Measurements from ENCODE around the gene RAD23B. TPM values are rescaled to one million over a fixed set of nuclear protein-coding genes. Genes with fewer than 3 reads are reported as not detected.

RAD23B gene
- total and polyA plus RNA-seq, 4 experiments from 2014 or later = 8.1 to 54.2 (median 30.8) TPM

DNA sequence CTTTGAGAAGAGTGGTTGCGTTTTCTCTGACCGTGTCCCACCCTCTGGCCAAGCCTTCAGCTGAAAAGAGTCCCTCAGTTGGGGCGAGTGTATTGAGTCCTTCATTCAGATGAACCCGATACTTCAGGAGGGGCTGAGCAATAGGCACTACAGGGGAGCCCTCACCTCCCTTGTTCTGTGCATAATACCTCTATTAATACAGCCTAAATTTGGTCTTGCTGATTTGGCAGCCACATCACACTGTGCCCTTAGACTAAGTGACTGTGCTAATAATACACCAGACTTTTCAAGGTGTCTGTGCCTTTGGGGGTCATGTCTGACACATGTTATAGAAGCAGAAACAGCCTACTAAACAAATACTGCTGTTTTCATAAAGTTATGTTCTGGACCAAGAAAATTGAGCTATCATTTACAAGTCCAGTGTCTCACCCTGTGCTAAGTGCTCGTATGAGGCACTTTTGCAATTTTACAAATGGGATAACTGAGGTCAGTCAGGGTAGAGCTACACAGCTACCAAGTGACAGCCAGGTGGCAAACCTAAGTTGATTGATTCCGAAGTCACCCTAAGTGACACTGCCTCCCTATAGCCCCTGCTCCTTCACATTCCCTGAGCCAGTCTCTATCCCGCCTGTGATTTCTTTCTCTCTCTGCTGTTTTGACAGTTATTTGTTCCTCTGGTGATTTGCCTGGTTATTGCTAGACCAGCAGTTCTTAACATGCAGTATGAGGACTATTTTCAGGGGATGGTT is 56.0 kb downstream of the RAD23B start:
- peaks cover 6 to 9% (median 7%) of the 10 kb centered on the region in 4 donors for H3K4me1 Mint-ChIP-seq
- H3K27ac ChIP-seq (ENCODE audit: low read depth, low read length) = no peak overlapping the region
- ChIA-PET POLR2A (ENCODE audit: partially characterized antibody) (no interaction called here), CTCF (ENCODE audit: partially characterized antibody) (interaction anchor here (0.7 to 9.3 kb wide), 6 partner anchors 10 to 341 kb away, joined by 3 to 210 read pairs (median 8); no protein-coding TSS in a partner anchor)
- peaks cover 5% of the 10 kb centered on the region for H3K4me1 ChIP-seq (ENCODE audit: insufficient read depth, low read length)
- DNase-seq = no peak
- no peak overlapping the region for H3K4me3 ChIP-seq (ENCODE audit: low read length in 2 of 2)
- peaks cover 3% of the 10 kb centered on the region for H3K36me3 ChIP-seq (ENCODE audit: insufficient read depth, low read length)
- peak overlapping the region in 3 of 7 donors; percentile 7 to 48 (median 41) for H3K27ac Mint-ChIP-seq
- H3K4me3 Mint-ChIP-seq = no peak overlapping the region
- H3K9me3 Mint-ChIP-seq = peaks cover 0 to 2% (median 0%) of the 10 kb centered on the region in 8 donors
- H3K36me3 Mint-ChIP-seq = peaks cover 7 to 12% of the 10 kb centered on the region in 2 donors
- H3K27me3 ChIP-seq (ENCODE audit: insufficient read depth, low read length) = no peaks in the 10 kb centered on the region
- H3K27me3 Mint-ChIP-seq = no peaks in the 10 kb centered on the region
- intact Hi-C loops (cut with micrococcal nuclease) = no loop called here
- no peaks in the 10 kb centered on the region for H3K9me3 ChIP-seq (ENCODE audit: control insufficient read depth in 1 of 2, low read length in 2 of 2)

DNA sequence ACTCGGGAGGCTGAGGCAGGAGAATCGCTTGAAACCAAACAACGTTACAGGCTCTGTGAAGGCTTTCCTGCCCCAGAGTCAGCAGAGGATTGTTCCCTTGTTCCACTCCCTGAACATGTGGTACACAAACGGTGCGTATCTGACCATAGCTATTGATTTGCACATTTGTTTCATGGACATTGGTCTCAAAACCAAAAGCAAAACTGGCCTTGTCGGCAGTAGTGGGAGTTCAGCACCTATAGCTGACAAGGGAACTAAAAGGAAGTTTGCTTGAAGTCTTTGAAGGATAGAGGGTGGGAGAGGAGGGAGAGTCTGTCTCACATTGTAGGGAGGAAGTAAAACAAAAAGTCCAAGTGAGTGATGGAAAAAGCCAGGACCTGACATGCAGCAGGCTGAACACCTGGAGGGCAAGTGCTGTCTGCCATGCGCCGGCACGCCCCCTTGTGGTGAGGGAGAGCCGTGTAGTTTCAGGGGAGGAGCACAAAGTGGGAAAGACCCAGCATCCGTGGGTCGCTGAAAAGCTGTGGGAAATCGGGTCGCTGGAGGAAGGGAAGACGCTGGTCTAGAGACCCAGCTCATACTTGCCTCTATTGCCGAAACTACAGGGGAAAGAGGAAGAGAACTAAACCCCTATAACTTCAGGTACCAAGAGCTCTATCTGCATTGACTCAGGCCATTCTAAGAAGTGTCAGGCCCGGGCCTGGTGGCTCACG is 58.0 kb downstream of the RAD23B start:
- ChIA-PET CTCF (ENCODE audit: partially characterized antibody) (interaction anchor here (0.6 to 9.3 kb wide), 55 partner anchors 8 to 1613 kb away, joined by 3 to 210 read pairs (median 5); partner anchors contain the start of gene RAD23B), POLR2A (ENCODE audit: partially characterized antibody) (no interaction called here)
- H3K9me3 ChIP-seq (ENCODE audit: control insufficient read depth in 1 of 2, low read length in 2 of 2) = no peaks in the 10 kb centered on the region
- Mint-ChIP-seq H3K9me3 (peaks cover 0 to 2% (median 0%) of the 10 kb centered on the region in 8 donors), H3K27ac (peak overlapping the region in 4 of 7 donors; percentile 30 to 89 (median 50)), H3K36me3 (peaks cover 0 to 2% of the 10 kb centered on the region in 2 donors), H3K4me1 (peaks cover 7 to 17% (median 14%) of the 10 kb centered on the region in 4 donors), H3K27me3 (no peaks in the 10 kb centered on the region), H3K4me3 (peak overlapping the region in 2 of 8 donors; percentile 4 to 17)
- H3K27ac ChIP-seq (ENCODE audit: low read depth, low read length) = no peak overlapping the region
- no peak overlapping the region for H3K4me3 ChIP-seq (ENCODE audit: low read length in 2 of 2)
- peaks cover 10% of the 10 kb centered on the region for H3K4me1 ChIP-seq (ENCODE audit: insufficient read depth, low read length)
- intact Hi-C loops (cut with micrococcal nuclease) = loop anchor here (1.0 to 5.0 kb wide), 3 partner anchors 57 to 184 kb away; no protein-coding TSS in a partner anchor
- no peaks in the 10 kb centered on the region for H3K36me3 ChIP-seq (ENCODE audit: insufficient read depth, low read length)
- no peaks in the 10 kb centered on the region for H3K27me3 ChIP-seq (ENCODE audit: insufficient read depth, low read length)
- DNase-seq = peak; percentile 71 to 75 (median 73)

DNA sequence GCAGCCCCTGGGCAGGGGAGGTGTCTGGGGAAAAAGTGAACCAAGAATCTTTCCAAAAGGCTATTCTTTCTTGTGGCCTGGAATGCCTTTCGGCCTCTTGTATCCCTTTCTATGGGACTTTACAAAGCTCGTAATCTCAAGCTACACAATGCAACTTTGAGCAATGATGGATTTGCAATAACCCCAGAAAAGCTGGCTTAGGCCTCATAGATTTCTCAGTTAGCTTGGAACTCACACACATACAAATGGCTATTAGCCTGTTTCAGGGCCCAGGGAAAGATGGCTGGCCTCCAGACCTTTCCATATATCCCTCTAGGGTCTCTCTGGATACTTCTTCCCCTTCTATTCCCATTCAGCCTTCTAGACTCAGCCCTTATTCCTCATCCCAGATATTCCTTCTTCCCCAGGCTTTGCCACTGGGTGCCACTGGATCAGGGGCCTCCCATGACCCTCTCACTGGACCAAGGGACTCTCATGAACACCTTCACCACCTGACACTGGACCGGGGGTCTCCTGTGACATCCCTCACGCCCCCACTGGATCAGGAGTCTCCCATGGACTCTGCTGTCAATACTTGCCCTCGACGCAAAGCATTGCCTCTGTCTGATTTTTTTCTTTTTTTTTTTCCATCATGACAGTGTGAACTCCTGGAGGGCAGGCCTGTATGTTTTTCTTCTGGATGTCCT is 59.5 kb downstream of the RAD23B start:
- intact Hi-C loops (cut with micrococcal nuclease) = loop anchor here (5.0 kb wide), 1 partner anchor 185 kb away; no protein-coding TSS in a partner anchor
- ChIA-PET POLR2A (ENCODE audit: partially characterized antibody) (no interaction called here), CTCF (ENCODE audit: partially characterized antibody) (interaction anchor here (0.9 to 9.3 kb wide), 14 partner anchors 10 to 1611 kb away, joined by 3 to 210 read pairs (median 10); partner anchors contain the start of gene RAD23B)
- peaks cover 6 to 17% (median 14%) of the 10 kb centered on the region in 4 donors for H3K4me1 Mint-ChIP-seq
- peaks cover 0 to 2% (median 0%) of the 10 kb centered on the region in 8 donors for H3K9me3 Mint-ChIP-seq
- no peaks in the 10 kb centered on the region for H3K9me3 ChIP-seq (ENCODE audit: control insufficient read depth in 1 of 2, low read length in 2 of 2)
- H3K27me3 Mint-ChIP-seq = no peaks in the 10 kb centered on the region
- H3K27ac Mint-ChIP-seq = peak overlapping the region in 1 of 7 donors; percentile 35
- H3K27ac ChIP-seq (ENCODE audit: low read depth, low read length) = no peak overlapping the region
- H3K4me1 ChIP-seq (ENCODE audit: insufficient read depth, low read length) = peaks cover 10% of the 10 kb centered on the region
- no peak overlapping the region for H3K4me3 Mint-ChIP-seq
- no peak for DNase-seq
- H3K27me3 ChIP-seq (ENCODE audit: insufficient read depth, low read length) = no peaks in the 10 kb centered on the region
- H3K36me3 ChIP-seq (ENCODE audit: insufficient read depth, low read length) = no peaks in the 10 kb centered on the region
- peaks cover 0 to 2% of the 10 kb centered on the region in 2 donors for H3K36me3 Mint-ChIP-seq
- H3K4me3 ChIP-seq (ENCODE audit: low read length in 2 of 2) = no peak overlapping the region

DNA sequence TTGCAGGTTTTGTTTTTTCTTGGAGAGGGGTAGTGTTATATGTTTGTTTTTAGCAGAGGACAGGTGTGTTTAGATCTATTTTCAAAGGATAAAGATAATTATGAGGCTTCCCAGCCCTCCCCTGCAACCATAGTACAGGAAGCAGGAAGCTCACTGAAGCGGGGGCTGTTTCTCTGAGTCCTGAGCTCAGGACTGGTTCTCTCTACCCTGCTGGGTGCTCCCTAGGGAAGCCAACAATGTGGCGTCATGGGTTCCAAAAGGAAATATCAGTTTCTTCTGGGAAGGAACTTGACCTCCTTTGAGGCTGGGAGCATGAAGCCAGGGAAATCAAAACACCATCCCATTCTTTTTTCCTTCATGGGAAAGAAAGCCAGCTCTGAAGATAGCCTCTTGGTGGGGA is 62.2 kb downstream of the RAD23B start:
- peaks cover 6 to 17% (median 13%) of the 10 kb centered on the region in 4 donors for H3K4me1 Mint-ChIP-seq
- no peaks in the 10 kb centered on the region for H3K36me3 ChIP-seq (ENCODE audit: insufficient read depth, low read length)
- ChIA-PET CTCF (ENCODE audit: partially characterized antibody) (interaction anchor here (1.0 to 2.1 kb wide), 5 partner anchors 8 to 207 kb away, joined by 3 to 17 read pairs (median 5); no protein-coding TSS in a partner anchor), POLR2A (ENCODE audit: partially characterized antibody) (interaction anchor here (1.1 kb wide), 1 partner anchor 104 kb away, joined by 3 read pairs; no protein-coding TSS in a partner anchor)
- no peaks in the 10 kb centered on the region for H3K36me3 Mint-ChIP-seq
- H3K4me3 ChIP-seq (ENCODE audit: low read length in 2 of 2) = no peak overlapping the region
- DNase-seq = no peak
- no peaks in the 10 kb centered on the region for H3K9me3 ChIP-seq (ENCODE audit: control insufficient read depth in 1 of 2, low read length in 2 of 2)
- no peaks in the 10 kb centered on the region for H3K27me3 Mint-ChIP-seq
- H3K9me3 Mint-ChIP-seq = no peaks in the 10 kb centered on the region
- H3K27me3 ChIP-seq (ENCODE audit: insufficient read depth, low read length) = no peaks in the 10 kb centered on the region
- intact Hi-C loops (cut with micrococcal nuclease) = no loop called here
- H3K4me1 ChIP-seq (ENCODE audit: insufficient read depth, low read length) = peaks cover 10% of the 10 kb centered on the region
- no peak overlapping the region for H3K27ac ChIP-seq (ENCODE audit: low read depth, low read length)
- H3K4me3 Mint-ChIP-seq = no peak overlapping the region
- H3K27ac Mint-ChIP-seq = peak overlapping the region in 1 of 7 donors; percentile 57

DNA sequence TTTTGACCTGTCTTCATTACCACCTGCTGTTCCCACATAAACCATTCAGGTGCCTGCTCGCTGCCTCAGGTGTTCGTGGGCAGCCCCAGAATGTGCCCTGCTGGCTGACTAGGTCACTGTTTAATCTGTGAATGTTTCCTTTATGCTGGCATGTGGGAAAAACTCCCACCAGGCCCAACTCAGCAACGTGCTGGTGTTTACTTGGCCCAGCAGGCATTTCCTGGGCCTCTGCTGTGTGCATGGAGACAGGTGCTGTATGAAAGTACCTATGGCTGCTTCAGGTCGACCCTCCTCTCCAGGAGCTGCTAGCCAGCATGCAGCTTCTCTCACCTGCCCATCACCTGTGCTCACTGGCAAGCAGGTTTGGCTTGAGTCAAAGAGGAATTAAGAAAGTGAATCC is 65.8 kb downstream of the RAD23B start:
- H3K27ac Mint-ChIP-seq = no peak overlapping the region
- peaks cover 1 to 10% (median 8%) of the 10 kb centered on the region in 4 donors for H3K4me1 Mint-ChIP-seq
- Histone ChIP-seq H3K4me1 (ENCODE audit: insufficient read depth, low read length) (peaks cover 4% of the 10 kb centered on the region), H3K27me3 (ENCODE audit: insufficient read depth, low read length) (no peaks in the 10 kb centered on the region), H3K4me3 (ENCODE audit: low read length in 2 of 2) (no peak overlapping the region), H3K27ac (ENCODE audit: low read depth, low read length) (no peak overlapping the region), H3K9me3 (ENCODE audit: control insufficient read depth in 1 of 2, low read length in 2 of 2) (no peaks in the 10 kb centered on the region), H3K36me3 (ENCODE audit: insufficient read depth, low read length) (no peaks in the 10 kb centered on the region)
- H3K9me3 Mint-ChIP-seq = peaks cover 0 to 7% (median 0%) of the 10 kb centered on the region in 8 donors
- H3K36me3 Mint-ChIP-seq = no peaks in the 10 kb centered on the region
- ChIA-PET CTCF (ENCODE audit: partially characterized antibody) (interaction anchor here (0.8 to 1.2 kb wide), 2 partner anchors 8 to 173 kb away, joined by 3 to 4 read pairs; no protein-coding TSS in a partner anchor), POLR2A (ENCODE audit: partially characterized antibody) (no interaction called here)
- no peak overlapping the region for H3K4me3 Mint-ChIP-seq
- no peak for DNase-seq
- peaks cover 6 to 8% of the 10 kb centered on the region in 2 donors for H3K27me3 Mint-ChIP-seq
- intact Hi-C loops (cut with micrococcal nuclease) = no loop called here

DNA sequence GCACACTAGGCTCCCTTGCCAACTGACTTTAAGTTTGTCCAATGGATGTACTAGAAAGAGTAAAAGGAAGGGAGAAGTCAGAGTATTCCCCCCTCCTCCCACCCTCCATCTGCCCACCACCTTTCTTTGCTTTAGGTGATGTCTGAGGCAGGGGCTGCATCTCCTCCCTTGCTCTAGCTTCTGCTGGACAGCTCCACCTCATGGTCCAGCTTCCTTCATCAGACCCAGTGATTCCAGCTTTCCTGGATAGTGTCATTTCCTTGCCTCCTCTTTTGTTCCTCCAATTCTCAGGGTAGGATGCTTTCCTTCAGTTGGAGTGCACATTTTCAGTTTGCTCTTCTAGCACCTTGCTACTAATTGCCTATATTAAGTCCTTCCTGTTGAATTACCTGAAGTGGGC is 67.4 kb downstream of the RAD23B start:
- Mint-ChIP-seq H3K4me1 (peaks cover 0 to 3% (median under 1%) of the 10 kb centered on the region in 4 donors), H3K36me3 (no peaks in the 10 kb centered on the region), H3K27me3 (peaks cover 6 to 11% of the 10 kb centered on the region in 2 donors), H3K4me3 (no peak overlapping the region), H3K27ac (no peak overlapping the region), H3K9me3 (peaks cover 0 to 8% (median 0%) of the 10 kb centered on the region in 8 donors)
- Histone ChIP-seq H3K27ac (ENCODE audit: low read depth, low read length) (no peak overlapping the region), H3K27me3 (ENCODE audit: insufficient read depth, low read length) (no peaks in the 10 kb centered on the region), H3K4me1 (ENCODE audit: insufficient read depth, low read length) (peaks cover under 1% of the 10 kb centered on the region), H3K4me3 (ENCODE audit: low read length in 2 of 2) (no peak overlapping the region), H3K9me3 (ENCODE audit: control insufficient read depth in 1 of 2, low read length in 2 of 2) (no peaks in the 10 kb centered on the region), H3K36me3 (ENCODE audit: insufficient read depth, low read length) (no peaks in the 10 kb centered on the region)
- ChIA-PET POLR2A (ENCODE audit: partially characterized antibody) (no interaction called here), CTCF (ENCODE audit: partially characterized antibody) (interaction anchor here (0.8 kb wide), 1 partner anchor 10 kb away, joined by 3 read pairs; no protein-coding TSS in a partner anchor)
- intact Hi-C loops (cut with micrococcal nuclease) = no loop called here
- DNase-seq = no peak

All from CD4-positive, alpha-beta memory T cell (primary cell).